Adrenal gland (tissue), 5 donors: ENCODE measurements around the gene ENTREP1.

Experiments
- CTCF ChIP-seq, 6 experiments: fragments of 450-650 bp in 4 of 6; fragments of 200-600 bp in 2 of 6; sonication (generic) in 1 of 6; IDR thresholded peaks; 1 replicate in 5 of 6; 2 replicates in 1 of 6; pipeline versions ENCODE4 v1.5.1 to v1.8.0; 2016 to 2021; ENCODE audit warnings: antibody characterized with exemption in 6 of 6, mild to moderate bottlenecking in 2 of 6, moderate library complexity in 1 of 6
- POLR2A ChIP-seq, 2 donors: fragments of 450-650 bp; IDR thresholded peaks; one replicate each; pipeline ENCODE4 v1.6.1; 2017; ENCODE audit warnings: antibody characterized with exemption in 2 of 2, mild to moderate bottlenecking in 2 of 2, moderate library complexity in 1 of 2
- donor health status: DM: no; HTN: no; CAD: no.

- TF ChIP-seq CTCF (IDR thresholded peaks at IDR 0.05) = no peak
- no peak for TF ChIP-seq POLR2A (IDR thresholded peaks at IDR 0.05)
Observed at GRCh38 chr9:69293156-69293555, 31.9 kb upstream of the ENTREP1 start.
